NCI-H524 (cell line): Measurements from ENCODE around the gene RHBG.
A peak's percentile ranks its signal among the peaks of the same experiment; 100 is the strongest.

ENCODE experiments used
- DNase-seq, 2 experiments: peaks; one replicate each; lab custom pipeline; 2025; lab: John Stamatoyannopoulos, UW

The RHBG gene

GRCh38 chr1:156407760-156408159 lies 38.7 kb downstream of the RHBG start:
- no peak for DNase-seq

- no peak for DNase-seq
Observed at GRCh38 chr1:156409439-156409838, 40.4 kb downstream of the RHBG start.

DNA sequence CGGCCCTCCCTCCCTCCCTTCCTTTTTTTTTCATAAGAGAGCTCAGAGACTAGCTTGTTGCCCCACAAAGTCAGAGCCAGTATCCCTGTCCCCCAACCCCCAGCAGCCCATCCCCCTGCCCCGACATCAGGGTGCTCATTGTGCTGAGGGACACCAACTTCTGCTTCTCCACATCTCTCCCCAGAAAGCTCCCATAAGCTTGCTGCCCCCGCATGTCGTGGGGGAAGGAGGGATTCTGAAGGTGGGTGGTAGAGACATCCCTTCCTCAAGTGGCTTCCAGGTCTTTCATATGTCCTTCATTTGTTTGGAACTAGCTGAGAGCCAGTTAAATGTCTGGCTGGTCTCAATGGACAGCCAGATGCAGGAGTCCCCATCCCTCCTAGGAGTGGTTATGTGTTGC lies 41.2 kb downstream of the RHBG start:
- no peak for DNase-seq

DNA sequence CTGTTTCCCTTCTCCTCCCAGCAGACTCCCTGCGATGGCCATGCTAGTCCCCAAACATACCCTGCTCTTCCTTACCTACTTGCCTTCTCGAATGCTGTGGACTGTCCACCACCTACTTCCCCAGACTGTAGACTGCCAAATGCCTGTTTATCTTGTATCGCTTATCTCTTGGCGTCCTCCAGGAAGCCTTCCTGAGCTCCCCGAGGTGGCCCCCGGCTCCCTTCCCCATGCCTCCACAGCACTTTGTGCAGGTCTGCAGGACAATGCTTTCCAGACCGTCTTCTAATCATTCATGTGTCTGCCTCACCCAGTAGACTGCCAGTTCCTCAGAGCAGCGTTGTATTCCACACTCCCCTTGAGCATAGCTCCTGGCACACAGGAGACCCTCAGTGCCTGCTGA lies 41.7 kb downstream of the RHBG start:
- no peak for DNase-seq

GRCh38 chr1:156412653-156413321 lies 43.8 kb downstream of the RHBG start:
- DNase-seq, result no peak

DNA sequence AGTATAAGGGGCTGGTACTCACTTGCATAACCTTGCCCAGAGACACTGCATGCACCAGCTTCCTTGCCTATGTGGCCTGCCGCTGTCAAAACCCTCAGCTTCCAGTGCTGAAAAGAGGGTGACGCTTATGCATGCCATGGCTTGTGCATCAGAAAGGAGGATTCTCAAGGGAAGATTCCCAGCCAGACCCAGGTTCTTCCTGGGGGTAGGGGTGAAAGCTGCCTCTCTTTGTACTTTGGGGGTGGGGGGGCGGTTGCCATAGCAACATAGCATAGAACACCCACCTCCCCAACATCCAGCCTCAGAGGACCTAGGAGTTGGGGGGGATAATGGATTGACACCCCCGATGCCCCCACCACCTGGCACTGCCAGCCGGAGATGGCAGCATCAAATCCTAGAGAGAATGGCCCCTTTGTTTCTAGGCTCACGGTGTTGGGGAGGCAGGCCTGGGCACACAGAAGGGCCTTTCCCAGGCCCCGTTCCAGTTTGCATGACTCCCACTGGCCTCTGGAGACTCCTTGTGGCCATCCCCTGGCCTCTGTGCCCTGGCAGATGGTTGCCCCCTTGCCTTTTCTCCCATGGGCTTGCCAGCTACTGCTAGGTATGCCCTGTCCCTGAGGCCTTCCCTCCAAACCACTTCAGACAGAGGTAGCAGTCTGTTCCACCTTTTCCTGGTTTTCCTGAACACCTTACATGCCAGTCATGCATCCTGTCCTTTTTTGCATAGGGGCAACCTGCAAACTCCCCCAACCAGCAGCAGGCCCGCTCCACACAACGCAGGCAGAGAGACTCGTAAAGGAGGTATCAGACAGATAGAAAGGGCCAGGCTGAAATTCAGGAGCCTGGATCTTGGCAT lies 44.6 kb downstream of the RHBG start:
- DNase-seq, result peak in 1 of 2 experiments; percentile 12

GRCh38 chr1:156414461-156415064 lies 45.6 kb downstream of the RHBG start:
- no peak for DNase-seq

- no peak for DNase-seq
Observed at GRCh38 chr1:156416993-156417392, 48.0 kb downstream of the RHBG start.

DNA sequence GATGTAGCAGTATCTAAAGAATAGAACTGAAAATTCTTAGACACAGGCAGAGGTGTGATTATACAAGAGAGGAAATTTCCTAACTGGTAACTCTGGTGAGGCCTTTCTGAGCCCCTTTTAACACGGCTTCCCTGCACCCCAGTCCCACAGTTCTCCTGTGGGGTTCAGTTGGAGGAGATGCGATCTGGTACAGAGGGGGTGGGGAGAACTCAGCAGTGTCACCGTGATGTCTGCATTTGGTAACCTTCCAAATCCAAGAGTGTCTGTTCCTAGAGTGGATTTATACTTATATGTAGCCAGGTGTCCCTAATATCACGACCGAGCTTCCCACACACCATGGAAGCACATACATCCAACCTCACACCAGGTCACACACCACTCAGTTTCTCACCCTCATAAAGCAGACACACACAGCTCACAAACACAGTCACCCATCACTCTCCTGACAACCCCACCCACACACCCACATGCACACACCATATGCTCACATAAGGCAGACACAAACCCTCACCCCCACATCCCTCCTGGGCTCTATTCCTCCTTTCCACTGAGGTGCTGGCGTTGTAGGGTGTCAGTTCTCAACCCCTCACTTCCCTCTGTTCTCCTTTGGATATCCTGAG lies 48.5 kb downstream of the RHBG start:
- DNase-seq, result peak in 1 of 2 experiments; percentile 9

- peak in 1 of 2 experiments; percentile 6 for DNase-seq
Observed at GRCh38 chr1:156418416-156419070, 49.5 kb downstream of the RHBG start.

- DNase-seq, result peak in 1 of 2 experiments; percentile 20
Observed at GRCh38 chr1:156419854-156420204, 50.8 kb downstream of the RHBG start.

- no peak for DNase-seq
Observed at GRCh38 chr1:156420205-156421061, 51.4 kb downstream of the RHBG start.

- peak; percentile 56 to 58 for DNase-seq
Observed at GRCh38 chr1:156421062-156421938, 52.3 kb downstream of the RHBG start.

GRCh38 chr1:156421939-156422601 lies 53.1 kb downstream of the RHBG start:
- no peak for DNase-seq

DNA sequence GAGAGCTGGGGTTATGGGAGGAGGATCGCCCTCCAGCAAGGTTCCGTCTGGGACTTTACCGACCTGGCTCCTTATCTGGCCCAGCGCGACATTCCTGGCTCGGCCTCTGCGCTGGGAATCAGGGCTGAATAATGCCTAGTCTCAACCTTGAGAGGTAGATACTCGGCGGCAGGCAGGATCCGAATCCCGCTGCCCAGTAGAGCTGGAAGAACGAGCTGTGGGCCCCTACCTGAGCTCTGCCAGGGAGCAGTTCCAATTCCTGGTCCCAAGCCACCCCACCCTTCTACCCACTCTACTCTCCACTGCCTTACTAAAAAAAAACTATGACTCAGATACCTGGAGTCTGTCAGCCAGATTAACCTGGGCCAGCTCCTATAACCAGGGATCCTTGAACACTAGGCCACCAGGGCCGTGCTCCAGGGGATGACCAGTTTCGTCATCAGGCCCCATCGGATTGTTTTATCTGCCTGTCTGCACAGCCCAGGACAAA lies 53.6 kb downstream of the RHBG start:
- no peak for DNase-seq

GRCh38 chr1:156423422-156424352 lies 54.7 kb downstream of the RHBG start:
- DNase-seq, result no peak

- no peak for DNase-seq
Observed at GRCh38 chr1:156424806-156425432, 55.9 kb downstream of the RHBG start.

DNA sequence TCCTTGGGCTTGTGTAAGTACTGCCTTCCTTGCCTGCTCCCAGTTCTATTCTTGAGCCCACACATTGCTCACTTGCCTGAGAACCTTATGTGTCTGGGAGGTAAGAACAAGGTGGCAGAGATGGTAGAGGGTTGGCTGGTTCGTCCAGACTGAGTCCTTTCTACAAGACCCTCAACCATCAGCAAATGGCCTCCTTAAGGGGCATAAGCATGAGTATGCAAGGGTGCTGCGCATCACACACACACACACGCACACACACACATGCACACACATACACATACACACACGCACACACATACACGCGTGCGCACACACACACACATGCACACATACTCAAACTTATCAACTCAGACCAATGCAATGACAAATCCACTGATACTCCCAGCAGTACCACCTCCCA lies 56.9 kb downstream of the RHBG start:
- DNase-seq, result no peak
